NCI-H1048 (cell line): ENCODE measurements around the gene PRPF6.

Experiments used
- DNase-seq: peaks from one replicate; lab custom pipeline; 2025; lab: John Stamatoyannopoulos, UW

PRPF6 gene

DNA sequence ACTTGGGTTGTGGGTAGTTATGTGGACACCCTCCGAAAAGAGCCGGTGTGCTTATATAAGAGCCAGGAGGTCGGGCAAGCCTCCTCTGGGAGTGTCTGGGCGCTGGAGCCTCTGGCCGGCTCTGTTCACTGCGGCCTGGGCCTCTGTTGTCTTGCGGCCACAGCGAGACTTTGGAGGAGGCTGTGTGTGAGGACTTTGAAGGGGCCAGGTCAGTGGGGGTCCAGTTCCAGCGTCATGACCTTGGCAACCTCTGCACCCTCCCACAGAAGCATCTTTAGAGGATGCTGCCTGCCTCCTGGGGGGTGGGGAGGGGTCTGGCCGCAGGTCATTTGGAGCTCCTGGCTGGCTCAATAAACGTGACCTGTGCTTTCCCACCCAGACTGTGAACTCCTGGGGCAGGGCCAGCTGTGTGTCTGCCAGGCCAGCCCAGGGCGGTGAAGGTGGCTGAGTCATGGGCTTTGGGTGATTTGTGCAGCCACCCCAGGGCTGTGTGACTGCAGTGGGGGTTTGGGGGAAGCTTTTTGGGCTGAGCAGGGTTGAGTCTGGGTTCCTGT is 83.3 kb downstream of the PRPF6 start:
- no peak for DNase-seq

DNA sequence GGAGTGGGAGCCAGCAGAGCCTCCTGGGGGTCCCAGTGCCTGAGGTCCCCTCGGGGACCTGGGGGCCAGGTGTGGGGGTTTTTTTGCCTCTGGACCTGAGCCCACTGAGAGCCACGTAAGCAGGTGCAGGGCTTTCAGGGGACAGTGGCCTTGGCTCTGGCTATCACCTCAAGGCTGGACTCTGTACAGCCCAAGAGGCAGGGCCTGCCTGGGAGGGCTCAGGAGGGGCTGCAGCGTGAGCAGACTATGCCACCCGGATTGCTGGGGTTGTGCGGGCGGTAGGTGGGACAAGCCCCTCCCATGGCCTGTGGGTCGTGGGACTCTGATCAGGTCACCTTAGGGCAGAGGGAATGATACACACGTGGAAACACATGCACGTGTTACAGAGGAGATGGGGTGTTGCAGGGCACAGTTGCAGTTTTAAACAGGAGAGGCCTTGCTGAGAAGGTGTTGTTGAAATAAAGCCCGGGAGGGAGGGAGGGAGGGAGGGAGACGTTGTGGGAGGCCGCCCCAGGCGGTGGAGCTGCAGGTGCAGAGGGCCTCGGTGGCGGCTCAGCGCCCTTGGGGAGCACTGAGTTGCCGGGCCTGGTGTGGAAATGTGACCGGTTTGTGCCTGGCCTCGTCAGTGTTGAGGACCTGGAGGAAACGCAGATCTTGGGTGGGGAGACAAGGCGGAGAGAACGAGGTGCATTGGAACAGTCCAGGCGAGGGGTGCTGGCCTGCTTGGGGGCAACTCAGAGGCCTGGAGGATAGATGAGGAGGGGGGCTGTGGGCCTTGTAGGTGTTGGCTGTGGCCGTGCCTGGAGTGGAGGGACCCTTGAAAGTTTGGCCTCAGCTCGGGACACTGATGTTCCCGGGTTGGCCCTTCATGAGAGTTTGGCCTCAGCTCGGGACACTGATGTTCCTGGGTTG is 84.4 kb downstream of the PRPF6 start:
- DNase-seq: no peak

DNA sequence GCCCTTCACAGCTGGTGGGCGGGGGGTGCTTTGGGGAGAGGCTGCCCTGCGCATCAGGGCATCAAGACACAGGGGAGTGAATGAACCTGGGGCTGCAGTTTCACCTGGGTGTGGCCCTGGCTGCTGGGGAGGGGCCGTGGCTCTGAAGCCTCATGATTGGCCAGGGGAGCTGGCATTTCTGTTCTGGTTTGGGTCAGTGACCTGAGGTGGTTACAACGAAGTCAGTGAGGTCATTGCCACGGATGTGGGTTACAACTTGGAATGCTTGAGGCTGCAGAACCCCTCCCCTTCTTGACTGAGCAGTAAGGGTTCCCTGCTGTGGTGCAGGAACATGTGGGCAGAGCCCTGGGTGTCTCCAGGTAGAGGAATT is 85.0 kb downstream of the PRPF6 start:
- no peak for DNase-seq

DNA sequence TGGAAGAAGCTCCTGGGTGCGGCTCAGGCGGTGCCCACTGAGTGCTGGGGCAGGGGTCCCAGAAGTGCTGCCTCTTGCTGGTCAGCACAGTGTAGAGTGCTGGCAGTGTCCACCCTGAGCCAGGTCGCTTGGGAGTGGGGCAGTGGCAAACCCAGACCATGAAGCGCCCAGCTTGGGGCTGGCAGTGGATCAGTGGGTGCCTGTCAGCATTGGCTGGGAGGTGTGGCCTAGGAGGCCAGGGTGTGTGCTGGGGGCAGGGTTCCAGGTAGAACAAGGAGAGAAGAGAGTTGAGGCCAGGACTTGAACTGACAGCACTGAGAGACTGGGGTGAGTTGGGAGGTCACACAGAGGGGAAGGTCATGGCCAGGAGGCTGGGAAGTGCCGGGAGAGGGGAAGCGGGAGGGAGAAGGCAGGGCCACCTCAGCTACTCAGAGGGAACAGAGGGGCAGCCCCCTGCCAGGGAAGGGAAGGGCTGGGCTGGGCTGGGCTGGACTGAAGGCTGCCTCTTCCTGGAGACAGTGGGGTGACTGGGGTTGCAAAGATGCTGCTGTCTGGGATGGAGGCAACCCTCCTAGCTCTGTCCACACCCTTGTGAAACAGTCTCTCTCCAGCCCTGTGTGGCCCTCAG is 86.2 kb downstream of the PRPF6 start:
- no peak for DNase-seq

DNA sequence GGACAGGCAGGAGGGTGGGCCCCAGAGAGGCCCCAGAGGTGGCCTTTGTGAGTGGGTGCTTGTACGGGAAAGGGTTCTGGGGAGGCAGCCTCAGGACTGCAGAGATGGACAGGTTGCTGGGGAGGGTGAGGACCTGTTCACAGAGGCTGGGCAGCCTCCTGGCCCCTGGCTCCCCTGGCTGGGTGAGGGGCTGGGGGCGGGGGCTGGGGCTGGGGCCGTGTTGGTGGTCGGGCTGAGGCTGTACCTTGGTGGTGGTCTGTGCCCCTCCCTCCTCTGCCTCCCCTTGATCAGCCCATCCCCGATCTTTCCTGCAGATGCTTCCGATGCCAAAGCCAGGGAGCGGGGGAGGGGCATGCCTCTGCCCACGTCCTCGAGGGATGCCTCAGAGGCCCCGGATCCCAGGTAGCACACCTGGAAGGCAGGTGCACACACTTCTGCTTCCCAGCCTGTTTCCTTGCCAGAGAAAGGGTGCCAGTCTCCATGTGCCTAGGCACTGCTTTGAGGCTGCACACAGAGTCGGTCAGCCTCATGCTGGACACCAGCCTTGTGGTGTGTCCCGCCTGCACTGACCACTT is 86.9 kb downstream of the PRPF6 start:
- no peak for DNase-seq

DNA sequence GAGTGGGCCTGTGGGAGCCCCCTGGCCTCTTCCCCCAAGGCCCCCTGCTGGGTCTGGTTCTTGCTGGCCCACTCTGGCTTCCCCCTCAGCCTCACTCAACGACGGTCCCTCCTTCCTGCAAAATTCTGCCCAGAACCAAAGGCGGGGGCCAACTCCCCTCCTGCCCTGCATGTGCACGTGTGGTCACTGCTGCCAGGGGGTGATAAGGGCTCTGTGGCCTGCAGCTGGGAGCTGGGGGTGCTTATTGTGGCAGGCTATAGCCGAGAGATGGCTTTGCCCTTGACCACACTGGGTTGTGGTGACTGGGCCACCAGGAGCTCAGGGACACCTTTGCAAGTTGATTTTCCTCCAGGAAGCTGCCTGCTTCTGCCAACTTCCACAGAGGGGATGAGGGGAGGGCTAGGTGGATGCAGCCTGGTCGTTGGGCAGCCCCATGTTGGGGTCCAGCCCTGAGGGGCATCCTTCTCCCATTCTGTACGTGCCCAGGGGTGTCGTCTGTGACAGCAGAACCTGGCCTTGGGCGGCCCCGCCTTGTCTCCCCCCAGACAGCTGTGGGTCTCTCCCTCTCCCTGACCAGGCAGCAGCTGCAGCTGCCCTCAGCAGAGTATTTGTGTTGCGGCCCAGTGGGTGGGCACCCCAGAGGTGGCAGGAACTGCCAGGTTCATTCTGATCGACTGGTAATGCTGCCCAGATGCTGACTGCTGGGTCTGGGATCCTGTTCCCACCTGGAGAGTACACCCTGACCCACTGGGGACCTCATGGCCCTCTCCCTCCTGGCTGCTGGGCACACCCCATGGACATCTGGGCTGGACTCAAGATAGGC is 87.7 kb downstream of the PRPF6 start:
- DNase-seq: no peak

DNA sequence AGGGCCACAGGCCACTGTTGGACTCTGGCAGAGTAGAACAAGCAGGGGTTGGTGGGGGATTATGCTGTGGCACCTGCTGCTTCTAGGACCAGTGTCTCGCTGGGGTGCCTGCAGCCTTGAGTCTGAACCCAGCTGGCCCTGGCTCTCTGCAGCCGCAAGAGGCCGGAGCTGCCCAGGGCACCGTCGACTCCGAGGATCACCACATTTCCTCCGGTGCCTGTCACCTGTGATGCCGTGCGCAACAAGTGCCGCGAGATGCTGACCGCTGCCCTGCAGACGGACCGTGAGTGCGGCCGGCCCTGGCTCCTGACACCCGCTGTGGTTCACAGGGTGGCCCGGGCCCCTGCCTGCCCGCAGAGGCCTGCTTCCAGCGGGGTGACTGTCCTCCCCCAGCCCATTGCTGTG is 88.3 kb downstream of the PRPF6 start:
- DNase-seq: no peak

DNA sequence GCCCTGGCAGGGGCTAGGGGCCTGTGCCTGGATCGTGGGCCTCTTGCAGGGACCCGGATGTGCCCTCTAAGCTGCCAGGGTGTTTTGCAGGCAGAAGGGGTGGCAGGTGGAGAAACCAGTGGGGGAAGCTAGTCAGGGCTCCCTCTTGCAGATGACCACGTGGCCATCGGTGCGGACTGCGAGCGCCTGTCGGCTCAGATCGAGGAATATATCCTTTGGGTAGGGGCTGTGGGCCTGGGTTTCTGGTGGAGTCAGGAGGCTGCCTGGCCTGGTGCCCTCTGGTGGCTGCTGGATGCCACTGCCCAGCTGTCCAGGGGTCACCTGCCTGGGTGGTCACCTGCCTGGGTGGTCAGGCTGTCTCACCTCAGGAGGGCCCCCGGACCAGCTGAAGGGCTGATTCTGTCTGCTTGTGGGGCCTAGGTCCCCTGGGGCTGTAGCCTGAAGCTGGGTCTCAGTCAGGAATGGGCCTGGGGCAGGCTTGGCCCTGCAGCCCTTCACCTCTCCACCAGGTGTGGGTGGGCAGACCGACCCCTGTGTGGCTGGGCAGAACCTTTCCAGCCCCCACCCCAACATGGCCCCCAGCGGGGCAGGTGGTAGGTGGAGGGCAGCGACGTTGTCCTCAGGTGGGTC is 88.8 kb downstream of the PRPF6 start:
- no peak for DNase-seq

DNA sequence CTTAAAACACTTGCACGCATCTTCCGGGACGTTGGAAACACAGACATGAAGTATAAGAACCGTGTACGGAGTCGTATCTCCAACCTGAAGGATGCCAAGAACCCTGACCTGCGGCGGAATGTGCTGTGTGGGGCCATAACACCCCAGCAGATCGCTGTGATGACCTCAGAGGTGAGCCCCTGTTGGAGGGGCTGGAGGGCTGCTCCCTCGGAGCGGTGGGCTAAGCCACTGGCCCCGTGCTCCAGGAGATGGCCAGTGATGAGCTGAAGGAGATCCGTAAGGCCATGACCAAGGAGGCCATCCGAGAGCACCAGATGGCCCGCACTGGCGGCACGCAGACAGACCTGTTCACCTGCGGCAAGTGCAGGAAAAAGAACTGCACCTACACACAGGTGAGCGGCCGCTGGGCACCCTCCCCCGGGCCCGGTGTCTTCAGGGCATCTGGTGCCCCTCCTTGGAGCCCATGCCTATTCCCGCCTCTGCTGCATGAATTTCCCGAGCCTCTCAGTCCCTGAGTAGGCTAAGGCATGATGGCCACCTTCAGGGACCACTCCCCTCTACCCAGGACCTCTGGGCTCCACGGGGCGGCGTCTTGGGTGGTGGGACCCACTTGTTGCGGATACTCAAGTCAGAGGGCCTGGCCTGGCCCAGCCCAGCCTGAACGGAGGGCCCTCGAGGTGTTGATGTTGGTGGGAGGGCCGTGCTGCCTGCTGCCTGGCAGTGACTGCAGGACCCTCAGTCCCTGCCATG is 89.5 kb downstream of the PRPF6 start:
- DNase-seq: no peak

DNA sequence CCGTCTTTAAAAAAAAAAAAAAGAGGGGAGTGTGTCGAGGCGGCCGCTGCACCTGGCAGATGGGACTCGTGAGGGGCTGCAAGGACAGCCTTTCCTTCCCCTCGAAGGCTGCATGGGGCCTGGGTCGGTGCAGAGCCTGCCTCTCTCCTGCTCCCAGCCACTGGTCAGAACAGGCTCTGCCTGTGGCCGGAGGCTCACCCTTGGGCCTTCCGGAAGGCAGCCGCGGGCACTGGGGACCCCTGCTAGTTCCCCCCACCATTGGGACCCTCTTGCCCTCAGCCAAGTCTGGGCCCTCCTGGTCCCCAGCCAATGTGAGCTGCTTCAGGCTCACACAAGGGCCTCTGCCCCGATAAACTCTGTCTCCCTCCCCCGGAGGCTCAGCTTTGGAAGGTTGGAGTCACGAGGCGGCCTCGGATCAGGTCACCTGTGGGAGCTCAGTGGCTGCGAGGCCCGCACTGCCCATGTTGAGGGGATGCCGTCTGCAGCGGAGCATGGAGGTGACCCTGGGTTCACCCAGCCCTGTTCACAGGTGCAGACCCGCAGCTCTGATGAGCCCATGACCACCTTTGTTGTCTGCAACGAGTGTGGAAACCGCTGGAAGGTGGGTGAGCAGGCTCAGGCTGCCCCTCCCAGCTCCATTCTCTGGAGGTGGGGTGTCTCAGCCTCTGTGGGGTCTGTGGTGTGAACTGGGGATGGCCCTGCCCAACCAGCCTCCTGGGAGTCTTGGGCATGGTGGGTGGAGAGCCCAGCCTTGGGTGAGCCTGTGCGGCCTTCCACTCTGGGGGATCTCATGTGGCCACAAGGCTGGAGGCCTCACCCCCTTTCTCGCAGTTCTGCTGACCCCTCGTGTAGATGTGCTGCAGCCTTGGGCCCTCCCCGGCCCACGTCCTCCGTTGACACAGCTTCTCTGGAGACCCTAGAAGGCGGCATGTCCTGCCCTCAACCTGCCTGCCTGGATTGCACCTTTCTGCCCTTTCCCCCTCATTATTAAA is 90.7 kb downstream of the PRPF6 start:
- no peak for DNase-seq

DNA sequence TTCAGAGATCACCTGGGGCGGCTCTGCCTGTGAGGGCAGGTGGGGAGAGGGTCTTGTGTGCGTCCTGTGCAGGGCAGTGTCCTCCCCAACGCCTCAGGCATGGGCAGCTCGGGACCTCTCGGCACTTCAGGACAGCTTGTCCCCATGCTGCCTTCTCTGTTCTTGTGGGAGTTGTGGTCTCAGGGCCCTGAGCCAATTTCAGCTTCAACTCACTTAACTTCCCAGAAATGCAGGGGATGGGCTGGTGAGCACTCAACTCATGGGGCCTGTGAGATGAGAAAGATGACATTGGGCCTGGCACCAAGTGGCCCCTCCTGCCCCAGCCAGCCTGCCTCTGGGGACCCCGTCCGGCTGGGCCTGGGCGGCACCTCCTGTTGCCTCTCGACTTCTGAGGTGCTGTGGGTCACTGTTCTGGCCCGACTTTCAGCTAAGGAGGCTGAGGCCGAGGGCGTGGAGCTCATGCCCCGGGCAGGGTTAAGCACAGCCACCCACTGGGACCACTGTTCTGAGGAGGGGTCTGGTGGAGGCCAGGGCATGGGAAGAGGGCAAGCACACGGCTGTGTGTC is 91.6 kb downstream of the PRPF6 start:
- DNase-seq: no peak

DNA sequence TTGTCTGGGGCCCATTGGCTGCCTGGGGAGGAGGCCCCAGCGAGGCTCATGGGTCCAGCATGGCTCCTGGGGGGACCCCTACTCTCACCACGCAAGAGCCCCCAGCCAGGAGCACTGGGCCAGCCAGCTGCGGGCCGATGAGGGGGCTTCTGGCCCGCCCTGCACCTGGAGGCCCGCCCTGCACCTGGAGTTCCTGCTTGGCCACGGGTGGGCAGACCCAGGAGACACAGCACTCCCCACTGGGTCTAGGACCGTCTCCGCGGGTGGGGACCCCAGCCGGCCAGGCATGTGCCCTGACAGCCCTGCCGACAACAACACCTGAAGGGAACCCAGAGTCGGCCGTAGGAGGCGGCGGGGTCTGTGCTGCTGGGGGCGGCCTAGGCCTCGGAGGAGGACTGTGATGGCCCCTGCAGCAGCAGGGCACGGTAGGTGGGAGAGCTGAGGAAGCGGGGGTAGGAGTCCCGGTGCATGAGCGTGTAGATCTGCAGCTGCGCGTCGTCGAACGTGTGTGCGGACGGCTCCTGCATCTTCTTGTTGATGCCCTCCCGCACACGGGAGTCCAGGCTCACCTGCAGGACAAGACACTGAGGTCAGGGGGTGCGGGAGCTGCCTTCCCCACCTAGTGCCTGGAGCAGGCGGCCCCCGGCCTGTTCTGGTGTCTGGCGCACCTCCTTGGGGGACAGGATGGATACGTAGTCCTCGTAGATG is 92.7 kb downstream of the PRPF6 start:
- no peak for DNase-seq

DNA sequence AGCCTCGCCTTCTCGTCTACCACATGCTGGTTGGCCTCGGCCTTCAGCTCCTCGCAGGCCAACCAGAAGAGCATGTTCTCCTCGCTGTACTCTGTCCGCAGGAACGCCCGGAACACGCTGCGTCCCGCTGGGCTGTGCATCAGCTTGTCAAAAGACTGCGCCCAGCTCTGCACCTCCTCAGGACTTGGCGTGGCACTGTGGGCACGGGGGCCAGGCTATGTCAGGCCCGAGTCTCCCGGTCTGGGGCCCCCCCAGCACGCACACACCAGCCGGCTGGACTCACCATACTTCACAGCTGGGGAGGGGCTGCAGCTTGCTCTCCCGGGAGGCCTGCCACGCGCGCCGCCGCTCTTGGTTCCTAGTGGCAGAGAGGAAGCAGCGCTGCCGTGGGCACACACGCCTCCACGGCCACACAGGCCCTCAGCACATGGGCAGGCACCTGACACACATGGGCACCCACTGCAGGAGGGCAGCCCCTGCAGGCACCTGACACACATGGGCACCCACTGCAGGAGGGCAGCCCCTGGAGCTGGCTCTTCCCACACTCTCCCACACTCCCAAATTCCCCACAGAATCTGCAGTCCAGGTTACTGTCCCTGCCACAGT is 93.4 kb downstream of the PRPF6 start:
- DNase-seq: no peak

DNA sequence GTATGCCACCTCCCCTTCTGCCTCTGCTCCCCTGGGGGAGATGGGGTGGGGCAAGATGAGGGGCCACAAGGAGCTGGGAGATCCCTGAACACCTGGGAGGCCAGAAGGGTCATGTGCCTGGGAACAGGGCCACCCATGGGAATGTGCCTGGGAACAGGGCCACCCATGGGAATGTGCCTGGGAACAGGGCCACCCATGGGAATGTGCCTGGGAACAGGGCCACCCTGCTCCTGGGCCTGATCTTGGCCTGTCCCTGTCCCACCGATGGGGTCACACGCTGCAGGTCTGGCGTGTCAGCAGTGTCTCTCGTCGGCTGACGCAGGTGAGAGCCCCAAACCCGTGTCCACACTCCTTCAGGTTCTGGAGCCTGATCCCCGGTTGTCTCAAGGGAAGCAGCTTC is 94.0 kb downstream of the PRPF6 start:
- no peak for DNase-seq

DNA sequence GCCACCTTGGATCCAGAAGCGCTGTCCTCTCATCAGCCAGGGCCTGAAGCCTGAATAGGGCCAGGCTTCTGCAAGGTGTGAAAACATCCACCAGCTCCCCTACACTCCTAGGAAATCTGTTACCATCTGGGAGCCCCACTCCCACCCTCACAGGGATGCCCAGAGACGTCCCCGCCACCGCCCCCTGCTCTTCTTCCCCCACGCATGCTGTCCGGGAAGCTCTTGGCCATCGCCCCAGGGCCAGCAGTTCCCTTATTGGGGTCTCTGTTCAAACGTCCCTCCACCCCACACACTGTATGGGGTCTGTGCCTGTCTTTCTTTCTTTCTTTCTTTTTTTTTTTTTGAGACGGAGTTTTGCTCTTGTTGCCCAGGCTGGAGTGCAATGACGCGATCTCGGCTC is 94.6 kb downstream of the PRPF6 start:
- no peak for DNase-seq

DNA sequence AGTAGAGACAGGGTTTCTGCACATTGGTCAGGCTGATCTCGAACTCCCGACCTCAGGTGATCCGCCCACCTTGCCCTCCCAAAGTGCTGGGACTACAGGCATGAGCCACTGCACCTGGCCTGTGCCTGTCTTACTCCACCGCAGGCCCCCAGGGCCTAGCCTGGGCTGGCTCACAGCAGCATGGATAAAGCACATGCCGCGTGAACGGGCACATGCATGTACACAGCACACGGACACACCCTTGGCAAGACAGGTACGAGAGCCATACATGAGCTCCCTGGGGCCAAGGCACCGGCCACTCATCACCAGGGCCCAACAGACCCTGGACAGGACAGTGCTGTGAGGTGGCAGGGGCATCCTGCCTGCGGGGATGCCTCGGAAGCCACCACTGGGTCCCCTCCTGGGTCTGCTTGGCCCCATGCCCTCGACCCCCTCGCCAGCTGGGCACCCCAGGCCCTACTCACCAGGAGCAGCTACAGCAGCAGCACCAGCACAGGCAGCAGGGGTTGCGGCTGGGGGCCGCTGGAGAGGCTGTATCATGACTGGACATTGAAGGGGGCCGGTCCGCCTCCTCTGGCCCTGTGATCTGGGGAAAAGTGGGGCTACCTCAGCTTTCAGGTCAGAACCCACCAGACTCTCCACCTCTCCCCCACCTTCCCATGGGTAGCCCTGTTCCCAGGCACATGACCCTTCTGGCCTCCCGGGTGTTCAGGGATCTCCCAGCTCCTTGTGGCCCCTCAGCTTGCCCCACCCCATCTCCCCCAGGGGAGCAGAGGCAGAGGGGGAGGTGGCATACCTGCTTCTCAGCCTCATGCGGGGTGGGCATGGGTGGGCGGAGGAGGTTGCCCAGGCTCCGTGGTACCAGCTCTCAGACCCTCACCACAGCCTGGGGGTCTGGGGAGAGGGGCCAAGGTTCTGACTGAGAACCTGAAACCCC is 95.4 kb downstream of the PRPF6 start:
- DNase-seq: no peak

DNA sequence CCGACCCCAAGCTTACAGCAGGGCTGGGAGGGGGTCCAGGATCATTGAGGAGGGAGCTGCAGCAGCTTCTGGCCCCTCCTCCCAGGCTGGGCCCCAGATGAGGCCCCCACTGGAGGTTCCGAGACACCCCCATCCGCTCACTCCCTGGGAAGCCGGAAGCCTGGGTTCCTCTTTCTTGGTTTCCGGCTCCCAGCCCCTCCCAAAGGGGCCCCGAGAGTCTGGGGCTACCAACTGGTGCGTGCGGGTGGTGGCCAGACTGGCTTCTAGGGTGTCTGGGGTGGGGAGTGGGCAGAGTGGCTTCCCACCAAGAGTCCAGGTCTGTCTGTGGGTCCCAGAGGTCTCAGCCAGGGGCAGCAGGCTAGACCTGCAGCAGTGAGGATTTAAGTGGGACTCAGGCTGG is 96.2 kb downstream of the PRPF6 start:
- no peak for DNase-seq
